ENCODE measurements around the gene C2orf92.

C2orf92 gene

GRCh38 chr2:97745474-97746174 is 76.1 kb downstream of the C2orf92 start:
- no peak for DNase-seq (ENCODE audit: low spot score)

DNA sequence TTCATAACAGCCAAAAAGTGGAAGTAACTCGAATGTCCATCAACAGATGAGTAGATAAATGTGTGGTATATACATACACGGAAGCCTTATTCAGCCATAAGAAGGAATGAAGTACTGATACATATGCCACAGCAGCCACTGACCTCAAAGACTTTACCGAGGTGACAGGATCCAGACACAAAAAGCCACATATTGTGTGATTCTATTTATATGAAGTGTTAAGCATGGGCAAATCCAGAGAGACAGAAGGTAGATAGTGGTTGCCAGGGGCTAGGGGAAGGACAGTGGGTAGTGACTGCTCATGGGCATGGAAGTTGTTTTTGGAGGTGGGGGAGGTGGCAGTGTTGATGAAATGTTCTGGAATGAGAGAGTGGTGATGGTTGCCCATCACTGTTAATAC is 77.8 kb downstream of the C2orf92 start:
- no peak for DNase-seq (ENCODE audit: low spot score)

DNA sequence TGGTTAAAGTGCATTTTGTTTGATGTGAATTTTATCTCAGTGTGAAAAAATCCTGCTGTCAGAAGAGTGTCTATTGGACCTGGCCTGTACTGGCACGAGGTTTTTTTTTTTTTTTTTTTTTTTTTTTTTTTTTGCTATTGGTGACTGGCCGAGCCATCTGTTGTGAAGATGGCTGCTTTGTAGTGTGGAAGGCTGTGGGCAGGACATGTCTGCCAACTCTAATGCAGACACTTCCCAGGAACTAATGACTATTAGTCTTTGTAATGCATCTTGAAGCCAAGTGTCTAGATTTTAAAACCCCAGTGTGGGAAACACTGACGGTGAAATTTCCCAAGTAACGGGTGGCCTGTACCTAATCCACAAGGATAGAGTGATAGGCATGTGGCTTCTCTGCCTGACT is 78.2 kb downstream of the C2orf92 start:
- no peak for DNase-seq (ENCODE audit: low spot score)

DNA sequence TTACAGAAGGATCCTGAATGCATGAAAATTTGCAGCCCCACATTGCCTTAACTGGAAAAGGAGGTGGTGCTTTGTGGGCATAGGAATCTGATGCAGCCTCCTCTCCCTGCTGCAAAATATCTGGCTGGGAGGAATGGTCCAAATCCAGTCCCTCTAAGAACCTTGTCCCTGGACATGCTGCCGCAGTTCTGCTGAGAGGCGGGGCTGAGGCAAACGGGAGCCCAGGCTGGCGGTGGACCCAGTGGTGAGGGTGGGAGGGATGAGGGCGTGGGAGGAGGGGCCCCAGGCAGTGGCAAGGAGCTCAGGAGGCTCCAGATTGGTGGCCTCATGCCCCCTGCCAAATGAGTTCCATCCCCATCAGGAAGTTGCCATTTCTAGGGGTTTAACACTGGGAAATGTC is 80.1 kb downstream of the C2orf92 start:
- DNase-seq (ENCODE audit: low spot score), result no peak

DNA sequence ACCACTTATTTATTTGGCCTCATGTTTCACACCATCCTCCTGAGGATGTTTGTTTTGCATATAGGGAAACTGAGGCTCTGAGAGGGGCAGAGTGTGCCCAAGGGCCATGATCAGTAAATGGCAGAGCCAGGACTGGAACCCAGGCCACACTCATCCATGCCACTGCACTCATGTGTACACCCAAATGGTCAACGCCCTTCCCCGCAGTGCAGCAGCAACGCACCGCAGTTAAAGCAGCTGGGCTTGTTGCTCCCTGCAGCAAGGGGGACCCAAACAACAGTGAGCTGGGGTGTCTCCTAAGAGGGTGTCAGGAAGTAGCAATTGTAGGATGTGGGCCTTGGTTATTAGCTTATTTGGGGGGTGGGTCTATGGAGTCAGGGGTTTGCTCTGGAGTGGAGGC is 80.5 kb downstream of the C2orf92 start:
- DNase-seq (ENCODE audit: low spot score), result no peak

DNA sequence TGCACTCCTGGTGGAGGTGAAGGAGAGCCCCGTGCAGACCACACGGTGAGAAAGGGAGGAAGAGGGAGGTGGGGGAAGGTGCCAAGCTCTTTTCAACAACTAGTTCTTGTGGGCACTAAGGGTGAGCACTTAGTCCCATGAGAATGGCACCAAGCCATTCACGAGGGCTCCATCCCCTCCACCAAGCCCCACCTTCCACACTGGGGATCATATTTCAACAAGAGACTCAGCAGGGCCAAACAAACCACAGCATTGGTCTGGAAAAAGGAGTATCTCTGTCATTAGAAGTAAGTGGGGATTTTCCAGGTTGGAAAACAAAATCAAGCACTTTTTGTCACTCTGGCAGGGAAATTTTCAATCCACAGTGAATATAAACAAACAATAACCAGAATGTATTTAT is 82.2 kb downstream of the C2orf92 start:
- DNase-seq (ENCODE audit: low spot score), result no peak

Data from AG08396 (cell line).